Measurements from ENCODE around the gene CLPSL1.

CLPSL1 gene

GRCh38 chr6:35759426-35759825 is 21.4 kb upstream of the CLPSL1 start:
- no peak for DNase-seq

DNA sequence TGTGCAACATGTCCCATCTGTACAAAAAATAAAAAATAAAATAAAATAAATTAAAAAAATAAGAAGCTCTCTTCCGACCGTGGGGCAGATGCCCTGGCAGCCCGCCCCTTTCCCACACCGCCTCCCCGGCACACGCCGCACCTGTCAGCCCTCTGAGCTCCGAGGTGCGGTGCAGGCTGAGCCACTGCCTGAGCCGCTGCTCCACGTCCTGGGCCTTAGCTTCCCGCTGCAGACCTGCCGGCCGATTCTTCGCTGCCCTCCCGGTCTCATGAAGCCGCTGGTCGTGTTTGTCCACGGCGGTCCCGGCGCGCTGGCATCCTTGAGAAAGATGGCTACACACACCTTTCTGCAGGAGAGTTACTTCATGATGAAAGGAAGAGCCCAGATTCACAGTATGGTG is 15.1 kb upstream of the CLPSL1 start:
- no peak for DNase-seq

GRCh38 chr6:35769211-35769610 is 11.6 kb upstream of the CLPSL1 start:
- no peak for DNase-seq

DNA sequence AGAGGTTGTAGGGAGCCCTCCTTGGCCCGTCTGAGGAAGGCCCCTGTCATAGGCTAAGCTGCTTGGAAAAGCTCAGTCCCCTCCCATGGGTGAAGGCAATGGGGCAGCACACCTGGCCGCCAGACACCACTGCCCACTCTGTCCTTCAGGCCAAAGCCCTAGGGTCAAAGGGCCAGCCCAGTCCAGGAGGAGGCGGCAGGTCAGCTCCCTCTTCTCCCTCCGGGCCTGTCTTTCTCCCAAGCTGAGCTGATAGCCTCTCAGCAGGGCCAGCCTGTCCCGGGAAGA is 9.5 kb upstream of the CLPSL1 start:
- DNase-seq = no peak

DNA sequence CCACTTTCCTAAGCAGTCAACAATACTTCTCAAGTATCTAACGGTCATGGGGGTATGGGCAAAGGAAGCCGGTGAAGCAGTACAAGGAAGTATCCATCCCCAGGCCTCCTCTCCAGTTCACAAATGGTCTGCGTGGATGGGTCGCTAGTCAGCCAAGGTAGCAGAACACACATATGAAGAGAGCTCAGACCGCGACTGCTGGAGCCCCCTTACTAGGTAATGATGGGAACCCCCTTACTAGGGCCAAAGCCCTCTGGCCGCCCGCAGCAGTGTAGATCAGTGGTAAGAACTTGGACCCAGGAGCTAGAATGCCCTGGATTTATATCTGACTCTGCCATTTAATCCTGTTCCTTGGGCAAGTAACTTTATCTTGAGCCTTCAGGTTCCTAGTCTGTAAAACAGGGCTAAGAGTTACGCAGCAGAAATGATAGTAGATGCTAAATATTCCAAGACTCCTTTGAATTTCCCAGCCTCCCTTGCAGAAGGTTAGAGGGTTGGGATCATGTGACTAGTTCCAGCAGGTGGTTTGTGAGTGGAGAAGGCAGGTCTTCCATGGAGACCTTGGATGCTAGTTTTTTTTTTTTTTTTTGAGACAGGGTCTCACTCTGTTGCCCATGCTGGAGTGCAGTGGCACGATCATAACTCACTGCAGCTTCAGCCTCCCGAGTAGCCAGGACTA is 6.6 kb upstream of the CLPSL1 start:
- DNase-seq = no peak

GRCh38 chr6:35775031-35775430 is 5.8 kb upstream of the CLPSL1 start:
- no peak for DNase-seq

DNA sequence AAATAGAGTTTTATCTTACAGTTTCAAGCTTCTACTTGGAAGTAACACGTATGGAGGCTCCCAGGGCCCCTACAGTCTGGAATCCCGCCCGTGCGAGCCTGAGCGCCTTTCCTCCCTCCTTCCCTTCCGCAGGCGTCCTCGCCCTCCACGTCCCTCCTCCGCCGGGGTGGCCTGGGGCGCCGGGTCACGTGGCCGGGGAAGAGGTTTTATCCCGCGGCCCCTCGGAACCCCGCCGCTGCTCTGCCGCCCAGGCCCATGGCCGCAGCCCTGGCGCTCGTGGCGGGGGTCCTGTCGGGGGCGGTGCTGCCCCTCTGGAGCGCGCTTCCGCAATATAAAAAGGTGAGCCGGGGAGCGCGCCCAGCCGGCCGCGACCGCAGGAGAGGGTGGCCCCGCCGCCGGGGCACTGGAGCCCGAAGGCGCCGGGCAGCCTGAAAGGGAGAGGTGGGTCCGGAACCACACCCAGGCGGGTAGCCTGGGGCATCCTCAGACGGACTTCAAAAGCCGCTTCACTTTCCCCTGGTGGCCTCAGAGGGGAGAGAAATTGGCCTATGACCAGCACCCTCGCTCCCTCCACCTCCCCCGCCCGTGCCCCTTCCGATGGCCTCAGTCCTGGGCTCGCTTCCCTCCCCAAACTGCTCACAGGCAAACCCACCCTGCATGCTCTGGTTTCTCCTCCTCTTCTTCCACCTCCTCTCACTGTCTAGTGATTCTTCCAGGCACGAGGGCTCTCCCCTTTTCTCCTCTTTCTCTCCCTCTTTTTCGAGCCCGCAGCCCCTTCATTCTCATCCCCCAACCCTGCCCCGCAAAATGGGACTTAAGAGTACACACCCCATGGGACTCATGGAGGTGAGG is 4.2 kb upstream of the CLPSL1 start, which contains the start of gene CLPSL2:
Gene CLPSL2 (plus strand): TSS at position 235 of the 852 bp plus-strand sequence. CDS start 21 bp downstream, at position 256.
- no peak for DNase-seq

DNA sequence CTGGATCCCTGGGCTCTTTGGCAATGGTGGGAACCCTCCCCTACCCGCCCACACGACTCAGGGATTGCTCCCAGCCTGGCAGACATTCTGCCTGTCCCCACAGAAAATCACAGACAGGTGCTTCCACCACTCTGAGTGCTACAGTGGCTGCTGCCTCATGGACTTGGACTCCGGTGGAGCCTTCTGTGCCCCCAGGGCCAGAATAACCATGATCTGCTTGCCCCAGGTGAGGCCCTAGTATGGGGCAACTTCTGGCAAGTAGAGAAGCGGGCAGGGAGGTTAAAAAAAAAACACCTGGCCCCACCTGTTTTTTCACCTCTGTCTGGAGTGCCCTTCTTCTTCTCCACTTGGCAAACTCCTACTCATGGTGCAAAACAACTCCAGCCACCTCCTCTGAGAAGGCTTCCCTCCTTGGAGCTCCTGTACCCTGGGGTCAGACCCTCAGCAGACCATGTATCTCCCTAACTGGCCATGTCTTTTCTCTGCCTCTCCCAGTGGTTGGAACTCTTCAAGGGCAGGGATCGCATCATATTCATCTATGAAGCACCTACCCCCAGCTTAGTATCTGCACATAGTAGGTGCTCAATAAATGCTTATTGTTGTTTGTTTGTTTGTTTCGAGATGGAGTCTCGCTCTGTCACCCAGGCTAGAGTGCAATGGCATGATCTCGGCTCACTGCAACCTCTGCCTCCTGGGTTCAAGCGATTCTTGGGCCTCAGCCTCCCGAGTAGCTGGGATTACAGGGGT is 3.3 kb upstream of the CLPSL1 start:
- no peak for DNase-seq

DNA sequence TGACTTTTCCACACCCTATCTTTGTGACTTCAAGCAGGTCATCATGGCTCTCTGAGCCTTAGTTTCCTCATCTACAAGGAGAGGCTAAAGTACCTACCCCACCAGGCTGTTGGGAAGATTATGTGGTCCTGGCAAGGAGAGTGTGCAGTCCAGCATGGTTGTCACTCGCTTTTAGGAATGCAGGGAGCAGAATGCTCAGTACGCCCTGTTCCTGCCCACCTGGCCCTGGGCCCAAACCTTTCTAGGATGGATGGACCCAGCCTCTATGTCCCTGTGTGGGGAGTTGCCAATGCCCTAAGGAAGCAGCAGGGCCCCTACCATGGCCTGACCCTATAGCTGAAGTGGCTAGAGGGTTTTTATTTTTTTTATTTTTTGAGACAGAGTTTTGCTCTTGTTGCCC is 2.4 kb upstream of the CLPSL1 start:
- no peak for DNase-seq

GRCh38 chr6:35781290-35781689 is 471 bp downstream of the CLPSL1 start:
- DNase-seq = no peak

GRCh38 chr6:35782424-35782823 is 1.6 kb downstream of the CLPSL1 start:
- no peak for DNase-seq

DNA sequence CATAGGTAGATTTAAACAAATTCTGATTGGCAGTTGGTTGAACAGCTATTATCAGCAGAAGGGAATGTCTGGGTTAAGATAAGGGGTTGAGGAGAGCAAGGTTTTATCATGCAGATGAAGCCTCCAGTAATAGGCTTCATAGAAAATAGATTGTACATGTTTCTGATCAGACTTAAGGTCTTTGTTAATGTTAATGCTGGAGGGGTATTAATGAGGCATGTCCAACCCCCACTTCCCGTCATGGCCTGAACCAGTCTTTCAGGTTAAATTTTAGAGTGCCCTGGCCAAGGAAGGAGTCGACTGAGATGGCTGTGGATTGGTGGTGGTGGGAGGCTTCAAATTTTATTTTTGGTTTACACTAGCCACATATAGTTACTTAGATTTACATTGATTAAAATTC is 3.4 kb downstream of the CLPSL1 start:
- no peak for DNase-seq

DNA sequence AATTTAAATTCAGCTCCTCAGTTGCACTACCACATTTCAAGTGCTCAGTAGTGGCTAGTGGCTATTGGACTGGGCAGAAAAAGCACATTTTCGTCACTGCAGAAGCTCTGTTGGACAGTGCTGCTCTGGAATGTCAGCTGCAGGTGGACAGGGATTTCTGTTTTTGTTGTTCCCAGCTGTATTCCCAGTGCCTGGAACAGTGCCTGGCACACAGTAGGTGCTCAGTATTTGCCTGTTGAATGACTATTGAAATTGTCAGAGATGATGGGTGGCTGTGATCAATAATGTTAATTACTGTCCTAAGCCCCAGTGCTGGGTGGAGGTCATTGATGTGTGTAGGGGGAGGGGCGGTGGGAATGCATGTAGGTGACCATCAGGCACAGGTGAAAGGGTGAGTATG is 5.5 kb downstream of the CLPSL1 start:
- no peak for DNase-seq

DNA sequence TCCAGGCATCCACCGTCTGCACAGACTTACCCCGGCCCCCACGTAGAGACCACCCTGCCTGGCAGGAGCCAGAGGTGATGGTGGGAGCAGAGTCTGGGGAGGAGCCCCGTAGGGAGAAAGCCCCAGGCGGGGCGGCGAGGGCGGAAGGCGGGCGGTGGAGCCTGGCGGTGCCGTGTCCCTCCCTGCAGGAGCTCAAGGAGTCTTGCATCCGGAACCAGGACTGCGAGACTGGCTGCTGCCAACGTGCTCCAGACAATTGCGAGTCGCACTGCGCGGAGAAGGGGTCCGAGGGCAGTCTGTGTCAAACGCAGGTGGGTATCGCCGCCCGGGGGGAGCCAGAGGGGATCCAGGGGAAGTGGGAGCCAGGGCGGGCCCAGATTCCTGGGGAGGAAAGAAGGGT is 6.0 kb downstream of the CLPSL1 start:
- DNase-seq = no peak

- no peak for DNase-seq
These were observed 6.7 kb downstream of the CLPSL1 start for GRCh38 chr6:35787266-35788218.

DNA sequence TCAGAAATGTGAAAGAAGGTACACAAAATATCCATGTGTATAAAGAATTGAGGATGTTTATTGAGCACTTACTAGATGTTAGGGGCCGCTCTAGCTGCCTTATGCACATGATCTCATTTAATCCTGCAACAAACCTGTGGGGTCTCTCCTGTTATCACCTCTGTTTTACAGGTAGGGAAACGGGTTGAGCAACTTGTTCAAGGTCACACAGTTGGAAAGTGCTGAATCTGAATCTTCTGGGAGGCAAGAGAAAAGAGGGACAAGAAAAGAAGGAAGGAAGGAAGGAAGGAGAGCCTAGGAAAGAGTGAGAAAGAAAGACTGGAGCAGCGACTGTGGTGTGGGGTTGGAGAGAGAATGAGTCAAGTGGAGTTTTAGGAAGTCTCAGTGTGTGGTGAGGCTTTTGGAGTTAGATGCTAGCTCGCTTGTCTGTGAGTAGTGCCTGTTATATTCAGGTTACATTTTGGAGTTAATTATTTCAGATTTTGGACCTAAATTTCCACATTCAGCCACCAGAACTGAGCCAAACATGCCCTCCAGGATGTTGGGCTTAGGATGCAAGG is 7.7 kb downstream of the CLPSL1 start:
- no peak for DNase-seq

DNA sequence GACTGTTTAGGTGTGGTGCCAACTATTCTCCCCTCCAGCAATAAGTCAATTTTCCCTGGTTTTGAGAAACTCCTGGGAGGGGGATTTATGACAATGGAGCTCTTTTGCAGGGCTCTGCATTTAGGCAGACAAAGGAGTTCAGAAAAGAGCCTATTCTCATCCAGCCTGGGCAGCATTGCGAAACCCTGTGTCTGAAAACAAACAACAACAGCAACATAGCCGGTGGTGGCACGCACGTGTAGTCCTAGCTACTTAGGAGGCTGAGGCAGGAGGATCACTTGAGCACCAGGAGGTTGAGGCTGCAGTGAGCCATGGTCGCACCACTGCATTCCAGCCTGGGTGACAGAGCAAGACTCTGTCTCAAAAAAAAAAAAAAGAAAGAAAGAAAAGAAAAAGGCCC is 9.9 kb downstream of the CLPSL1 start:
- DNase-seq = no peak

DNA sequence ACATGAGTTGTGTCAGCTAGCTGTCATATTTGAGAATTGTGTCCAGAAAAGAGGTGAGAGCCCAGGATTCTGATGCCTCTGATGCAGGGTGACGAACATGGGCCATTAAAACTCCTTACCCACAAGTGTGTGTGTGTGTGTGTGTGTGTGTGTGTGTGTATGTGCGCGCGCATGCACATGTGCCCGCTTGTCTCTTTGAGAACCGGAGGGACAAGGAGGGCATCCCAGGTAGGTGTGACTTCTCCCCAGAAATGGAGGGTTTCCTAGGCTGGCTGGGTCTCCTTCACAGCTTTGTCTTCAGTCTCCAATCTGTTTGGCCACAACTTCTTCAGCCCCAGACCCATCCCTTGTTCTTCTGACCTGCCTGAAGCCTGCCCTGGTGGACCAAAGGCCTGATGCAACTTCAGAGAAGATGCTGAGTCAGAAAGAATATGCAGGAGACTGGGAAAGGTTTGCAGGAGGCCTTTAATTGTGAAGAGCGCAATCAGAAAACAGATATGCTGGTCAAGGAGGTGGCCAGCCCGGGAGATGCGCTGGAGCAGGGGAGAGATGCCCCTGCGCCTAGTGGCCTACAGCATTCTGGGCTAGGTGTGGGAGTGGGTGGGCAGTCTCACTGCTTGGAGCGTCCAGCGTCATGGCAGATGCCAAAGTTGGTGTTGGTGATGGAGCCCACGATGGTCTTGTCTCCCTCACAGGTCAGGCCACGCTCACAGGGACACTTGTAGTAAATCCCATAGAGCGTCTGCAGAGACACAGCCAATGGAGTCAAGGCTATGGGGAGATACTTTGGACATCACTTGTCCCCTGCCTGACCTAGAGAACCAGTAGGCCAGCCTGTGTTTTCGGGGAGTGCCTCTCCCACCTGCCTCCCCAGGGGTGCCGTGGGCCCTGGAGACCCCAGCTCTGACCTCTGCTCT is 14.0 kb downstream of the CLPSL1 start:
- DNase-seq = no peak

- no peak for DNase-seq
These were observed 14.7 kb downstream of the CLPSL1 start for GRCh38 chr6:35795453-35796071.

DNA sequence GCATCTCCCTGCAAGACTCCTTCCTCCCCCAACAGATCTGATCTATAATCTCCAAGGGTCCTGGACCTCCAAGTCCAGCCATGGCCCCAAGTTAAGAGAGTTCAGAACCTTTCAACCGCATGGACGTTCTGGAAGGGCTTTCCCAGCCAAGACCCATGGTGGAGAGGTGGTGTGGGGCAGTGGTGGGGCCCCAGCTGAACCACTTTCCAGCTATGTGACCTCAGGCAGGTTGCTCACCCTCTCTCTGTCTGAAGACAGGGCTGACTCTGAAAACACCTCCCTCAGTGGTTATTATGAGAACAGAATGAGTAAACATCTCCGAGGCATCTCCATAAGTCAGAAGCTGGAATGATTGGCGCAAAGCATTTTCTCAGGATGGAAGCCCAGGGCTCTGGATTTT is 15.4 kb downstream of the CLPSL1 start:
- no peak for DNase-seq

Measured in amniotic stem cell (primary cell).